HG03558 (cell line): ENCODE data around the gene TLE3.

ENCODE experiments used
- ATAC-seq: cut with Tn5 transposase; IDR thresholded peaks from one replicate; pipeline ENCODE4 v1.9.1; 2021; ENCODE audit warnings: moderate number of reproducible peaks; ENCODE audit not compliant: unreplicated experiment; ENCODE audit errors: extremely low read depth

TLE3 gene

DNA sequence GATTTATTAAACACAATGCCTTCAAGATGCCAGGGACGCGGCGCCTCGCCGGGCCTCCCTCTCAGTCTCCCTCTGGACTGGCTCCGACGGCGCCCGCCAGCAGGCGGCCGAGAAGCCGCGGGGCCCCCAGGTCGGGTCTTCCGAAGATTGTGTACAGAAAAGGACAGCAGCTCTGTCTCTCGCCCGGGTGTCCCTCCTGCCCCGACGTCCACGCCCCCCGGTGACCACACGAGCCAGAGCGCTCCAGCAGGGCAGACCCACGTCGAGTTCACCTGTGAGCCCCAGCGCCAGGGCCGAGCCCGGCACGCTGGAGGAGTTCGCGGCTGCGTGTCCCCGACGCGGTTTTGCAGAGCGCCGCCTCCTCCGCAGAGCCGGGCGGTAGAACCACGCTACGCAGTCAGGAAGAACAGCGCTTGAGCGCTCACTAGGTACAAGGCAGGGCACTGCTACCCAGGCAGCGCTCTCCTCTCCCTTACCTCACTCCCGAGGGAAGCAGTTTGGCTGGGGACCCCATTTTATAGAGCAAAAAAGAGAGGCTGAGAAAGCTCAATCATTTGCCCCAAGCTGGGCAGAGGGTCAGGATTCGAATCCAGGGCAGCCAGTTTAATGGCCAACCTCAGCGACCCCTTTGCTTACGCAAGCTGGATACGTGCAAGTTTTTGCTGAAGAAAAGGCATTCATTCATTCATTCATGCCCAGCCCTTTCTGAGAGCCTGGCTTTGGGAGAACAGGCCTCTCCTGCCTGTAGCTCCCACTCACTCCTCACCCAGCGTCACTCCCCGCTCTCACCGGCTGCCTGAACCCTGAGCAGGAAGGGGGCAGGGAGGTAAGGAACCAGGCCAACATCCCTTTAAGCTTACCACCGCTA lies 3.0 kb upstream of the TLE3 start:
- no peak for ATAC-seq

- ATAC-seq = no peak
These were observed 2.3 kb upstream of the TLE3 start for GRCh38 chr15:70099967-70100473.

GRCh38 chr15:70099167-70099966 lies 1.6 kb upstream of the TLE3 start:
- peak; percentile 38 for ATAC-seq

GRCh38 chr15:70098461-70099166 lies 897 bp upstream of the TLE3 start:
- no peak for ATAC-seq

- no peak for ATAC-seq
These were observed 390 bp upstream of the TLE3 start for GRCh38 chr15:70098153-70098460.

- no peak for ATAC-seq
These were observed 725 bp downstream of the TLE3 start for GRCh38 chr15:70097063-70097320.

DNA sequence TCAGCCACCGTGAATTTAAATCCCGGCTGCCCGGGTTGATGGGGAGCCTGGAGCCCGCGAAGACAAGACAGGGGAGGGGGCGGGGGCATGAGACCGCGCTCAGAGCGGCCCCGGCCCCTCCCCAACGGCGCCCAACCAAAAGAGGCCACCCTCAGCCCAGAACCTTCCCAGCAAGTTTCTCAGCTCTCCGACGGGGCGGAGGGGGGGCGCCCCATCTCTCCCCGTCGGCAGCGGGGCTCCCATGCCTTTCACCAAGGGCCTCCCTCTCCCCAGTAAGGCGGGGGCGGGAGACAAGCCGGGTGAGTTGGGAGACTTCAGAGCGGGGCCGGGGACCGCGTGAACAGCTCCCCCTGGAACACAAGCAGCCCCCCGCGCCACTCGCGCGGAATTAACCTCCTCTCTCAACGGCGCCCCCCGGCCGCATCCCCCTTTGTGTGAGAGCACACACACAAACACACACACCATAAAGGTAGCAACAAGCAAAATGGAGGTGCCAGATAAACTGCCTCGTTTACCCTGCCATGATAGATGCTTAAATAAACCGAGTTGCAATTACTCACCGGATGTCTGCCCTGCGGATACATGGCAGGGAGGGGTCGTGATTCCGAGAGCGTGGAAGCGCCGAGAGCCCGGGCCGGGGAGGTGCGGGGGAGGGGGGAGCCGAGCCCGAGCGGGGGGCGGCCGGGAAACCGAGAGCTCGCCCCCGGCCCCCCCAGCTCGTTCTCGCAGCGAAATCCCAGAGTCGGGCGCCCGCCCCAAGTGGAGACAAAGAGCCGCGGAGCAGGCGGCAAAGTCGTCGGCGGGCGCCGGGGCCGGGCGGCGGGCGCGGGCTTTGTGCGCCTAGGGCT lies 1.3 kb downstream of the TLE3 start:
- ATAC-seq = no peak

GRCh38 chr15:70095408-70096214 lies 2.1 kb downstream of the TLE3 start:
- no peak for ATAC-seq

DNA sequence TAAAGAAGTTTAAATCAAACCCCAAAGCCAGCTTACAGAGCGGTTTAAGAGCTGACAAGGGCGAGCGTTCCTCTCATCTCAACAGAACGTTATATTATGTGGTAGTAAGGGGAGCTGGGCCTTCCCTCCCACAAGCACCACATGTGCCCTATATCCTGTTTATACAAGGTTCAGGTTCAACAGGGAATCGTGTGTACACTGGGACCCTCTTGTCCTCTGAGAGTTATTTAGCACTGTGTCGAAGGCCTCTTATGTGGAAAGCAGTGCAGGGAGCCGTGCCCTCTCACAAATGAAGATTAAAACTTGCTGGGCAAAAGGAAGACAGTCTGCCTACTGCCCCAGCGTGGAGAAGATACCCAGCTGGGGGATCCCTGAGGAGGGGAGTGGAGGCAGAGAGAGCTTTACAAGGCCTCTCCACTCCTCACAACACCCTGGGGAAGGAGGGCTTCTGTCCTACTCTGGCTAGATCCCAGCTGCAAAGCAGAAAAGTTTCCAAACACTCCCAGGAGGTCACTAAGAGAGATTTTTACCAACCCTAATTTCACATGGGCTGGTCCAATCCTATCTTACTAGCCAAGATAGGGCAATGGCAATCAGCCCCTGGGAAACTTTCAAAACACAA lies 2.9 kb downstream of the TLE3 start:
- no peak for ATAC-seq

GRCh38 chr15:70093481-70094319 lies 4.0 kb downstream of the TLE3 start:
- no peak for ATAC-seq

- no peak for ATAC-seq
These were observed 4.6 kb downstream of the TLE3 start for GRCh38 chr15:70093070-70093469.

GRCh38 chr15:70092464-70093027 lies 5.2 kb downstream of the TLE3 start:
- ATAC-seq = no peak

- no peak for ATAC-seq
These were observed 5.8 kb downstream of the TLE3 start for GRCh38 chr15:70091726-70092463.

GRCh38 chr15:70090436-70091296 lies 7.1 kb downstream of the TLE3 start:
- ATAC-seq = no peak

GRCh38 chr15:70089692-70089971 lies 8.1 kb downstream of the TLE3 start:
- ATAC-seq = no peak

DNA sequence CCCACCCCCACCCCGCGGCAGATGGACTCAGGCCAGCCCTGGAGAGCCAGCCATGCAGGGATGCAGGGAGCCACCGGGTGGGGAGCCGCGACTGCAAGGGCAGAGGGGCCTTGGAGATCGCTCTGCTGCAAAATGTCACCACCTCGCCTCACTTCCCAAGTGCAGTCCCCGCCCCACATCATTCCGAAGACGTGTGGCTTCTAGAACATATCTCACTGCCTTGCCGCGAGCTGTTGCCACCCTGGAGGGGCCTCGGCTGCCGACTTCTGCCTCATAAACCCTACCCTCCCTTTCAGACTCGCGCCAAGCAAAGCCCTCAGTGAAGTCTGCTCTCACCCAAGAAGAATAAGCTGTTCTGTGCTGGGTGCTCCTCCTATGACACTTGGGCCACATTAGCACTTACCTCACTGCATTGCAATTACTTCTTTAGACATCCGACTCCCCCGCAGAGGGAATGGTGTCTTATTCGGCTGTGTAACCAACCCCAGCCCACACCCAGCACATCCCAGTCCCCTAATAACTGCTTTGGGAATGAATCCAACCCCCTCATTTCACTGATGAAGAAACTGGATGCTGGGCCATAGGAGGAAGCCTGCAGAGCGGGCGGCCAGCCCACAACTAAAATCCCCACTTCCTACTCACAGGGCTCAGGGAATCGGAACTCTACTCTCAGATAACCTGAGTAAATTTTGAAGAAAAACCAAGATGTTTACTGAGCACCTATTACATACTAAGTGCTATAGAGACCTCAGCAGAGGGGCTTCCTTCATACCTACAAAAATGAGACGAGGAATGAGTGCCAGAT lies 8.6 kb downstream of the TLE3 start:
- ATAC-seq = no peak
